Islet of Langerhans (tissue), 1 donor: ENCODE results near the gene CRADD.
"Not testable (repeated sequence)": the region's sequence is repeated elsewhere in the genome, so short reads cannot be mapped to it uniquely, and the experiment has no call there.

Source experiments
- FAIRE-seq: peaks from one replicate; lab custom pipeline; 2011; peaks lifted over from hg19 to GRCh38; lab: Jason Lieb, UNC

CRADD gene

DNA sequence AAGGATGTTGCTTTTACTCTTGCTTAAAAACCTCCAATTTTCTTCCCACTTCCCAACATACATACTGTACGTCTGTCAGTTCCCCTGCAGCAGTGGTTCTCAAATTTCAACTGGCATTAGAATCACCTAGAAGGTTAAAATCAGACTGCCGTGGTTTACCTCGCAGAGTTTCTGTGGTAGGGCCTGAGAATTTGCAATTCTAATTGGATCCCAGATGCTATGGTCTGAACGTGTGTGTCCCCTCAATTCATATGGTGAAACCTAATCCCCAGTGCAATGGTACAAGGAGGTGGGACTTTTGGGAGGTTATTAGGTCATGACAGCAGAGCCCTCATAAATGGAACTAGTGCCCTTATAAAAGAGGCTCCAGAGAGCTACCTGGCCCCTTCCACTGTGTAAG is 226.9 kb downstream of the CRADD start:
- FAIRE-seq: no peak

DNA sequence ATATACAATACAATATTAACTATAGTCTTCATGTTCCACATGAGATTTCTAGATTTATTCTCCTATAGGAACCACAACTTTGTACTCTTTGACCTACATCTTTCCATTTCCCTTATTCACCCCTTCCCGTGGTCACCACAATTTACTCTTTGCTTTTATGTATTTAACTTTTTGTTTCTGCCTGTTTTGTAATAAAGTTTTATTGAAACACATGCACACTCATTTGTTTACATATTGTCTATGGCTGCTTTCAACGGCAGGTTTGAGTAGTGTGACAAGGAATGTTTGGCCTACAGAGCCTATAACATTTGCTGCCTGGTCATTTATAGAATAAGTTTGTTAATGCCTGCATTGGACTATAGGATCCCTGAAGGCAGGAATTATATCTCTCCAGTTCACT is 231.1 kb downstream of the CRADD start:
- no peak for FAIRE-seq

DNA sequence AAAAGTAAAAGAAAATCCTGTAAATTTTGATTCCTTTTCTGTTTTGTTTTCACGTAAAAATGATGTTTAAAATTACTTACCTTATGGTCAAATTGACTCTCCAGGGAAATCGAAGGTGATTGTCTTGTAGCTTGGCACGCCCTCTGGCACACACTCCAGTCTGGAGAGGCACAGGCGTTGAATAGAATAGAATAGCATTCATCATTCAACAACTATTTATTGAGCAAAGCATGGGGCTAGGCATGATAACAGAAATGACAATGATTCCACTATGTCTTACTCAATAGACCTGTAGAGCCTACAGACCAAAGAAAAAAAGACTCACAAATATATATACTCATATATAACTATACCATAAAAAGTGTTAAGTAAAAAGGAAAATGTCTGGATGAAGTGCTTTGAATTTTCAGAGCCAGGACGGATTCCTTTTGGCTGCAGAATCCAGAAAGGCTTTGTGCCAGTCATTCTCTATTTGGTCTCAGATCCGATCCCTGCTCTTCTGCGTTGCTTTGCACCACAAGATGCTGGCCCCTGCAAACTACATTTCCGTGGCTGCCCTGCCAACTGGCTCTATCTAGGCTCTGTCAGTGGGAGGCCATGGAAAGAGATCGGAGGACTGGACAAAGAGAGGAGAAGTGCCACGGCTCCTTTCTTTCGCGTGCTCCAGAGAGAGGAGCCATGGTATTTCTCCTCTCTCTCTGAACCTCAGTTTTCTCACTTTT is 231.8 kb downstream of the CRADD start:
- no peak for FAIRE-seq

DNA sequence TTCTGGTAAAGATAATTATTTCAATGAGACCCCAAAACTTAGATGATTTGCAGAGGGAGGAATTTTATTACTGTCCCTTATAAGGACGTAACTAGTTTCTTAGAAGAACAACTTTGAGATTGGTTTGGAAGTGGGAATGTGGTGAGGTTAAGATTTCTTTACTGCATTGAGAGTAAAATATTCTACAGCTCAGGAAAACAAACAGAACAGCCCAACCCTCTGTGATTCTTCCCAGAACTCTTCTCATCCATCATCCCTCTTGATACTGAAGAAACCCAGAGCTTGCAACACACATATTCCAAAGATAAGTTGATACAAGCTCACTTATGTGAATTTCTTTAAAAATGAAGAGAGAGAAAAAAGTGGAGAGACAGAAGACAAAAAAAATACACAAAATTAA is 234.2 kb downstream of the CRADD start:
- FAIRE-seq: no peak

DNA sequence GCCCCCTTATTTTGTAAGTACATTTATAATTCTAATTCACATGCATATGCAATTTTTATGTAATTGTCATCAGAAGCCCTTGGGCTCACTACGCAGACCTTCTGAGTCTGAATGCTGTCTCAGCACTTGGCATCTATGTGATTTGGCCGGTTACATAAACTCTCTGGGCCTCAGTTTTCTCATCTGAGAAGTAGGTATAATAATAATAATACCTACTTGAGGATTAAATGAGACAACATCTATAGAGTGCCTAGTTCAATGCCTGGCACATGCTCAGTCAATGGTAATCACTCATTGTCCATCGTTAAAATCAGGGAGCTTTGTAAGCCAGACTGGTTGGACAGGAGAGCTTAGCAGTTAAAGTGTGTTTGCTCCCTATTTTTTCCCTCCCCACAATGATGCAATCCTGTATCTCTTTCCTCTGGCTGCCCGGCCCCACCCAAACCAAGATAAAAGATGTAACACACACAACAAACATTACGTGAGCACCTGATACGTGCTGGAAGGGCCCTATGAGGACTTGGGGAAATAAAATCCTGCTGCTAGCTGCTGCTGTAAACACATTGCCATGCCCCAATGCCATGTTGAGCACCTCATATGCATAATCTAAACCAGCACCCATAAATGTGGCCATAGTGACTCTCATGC is 235.0 kb downstream of the CRADD start:
- no peak for FAIRE-seq

DNA sequence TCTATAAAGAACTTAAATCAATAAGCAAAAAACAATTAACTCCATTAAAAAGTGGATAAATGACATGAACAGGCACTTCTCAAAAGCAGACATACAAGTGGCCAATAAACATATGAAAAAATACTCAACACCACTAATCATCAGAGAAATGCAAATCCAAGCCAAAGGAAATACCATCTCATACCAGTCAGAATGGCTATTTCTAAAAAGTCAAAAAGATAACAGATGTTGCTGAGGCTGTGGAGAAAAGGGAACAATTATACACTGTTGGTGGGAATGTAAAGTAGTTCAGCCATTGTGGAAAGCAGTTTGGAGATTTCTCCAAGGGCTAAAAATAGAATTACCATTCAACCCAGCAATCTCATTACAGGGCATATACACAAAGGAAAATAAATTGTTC is 236.7 kb downstream of the CRADD start:
- no peak for FAIRE-seq

DNA sequence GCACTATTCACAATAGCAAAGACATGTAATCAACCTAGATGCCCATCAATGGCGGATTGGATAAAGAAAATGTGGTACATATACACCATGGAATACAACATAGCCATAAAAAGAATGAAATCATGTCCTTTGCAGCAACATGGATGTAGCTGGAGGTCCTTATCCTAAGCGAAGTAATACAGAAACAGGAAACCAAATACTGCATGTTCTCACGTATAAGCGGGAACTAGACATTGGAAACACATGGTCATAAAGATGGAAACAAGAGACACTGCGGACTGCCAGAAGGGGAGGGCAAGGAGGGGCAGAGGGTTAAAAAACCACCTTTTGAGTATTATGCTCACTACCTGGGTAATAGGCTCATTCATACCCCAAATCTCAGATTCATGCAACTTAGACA is 237.1 kb downstream of the CRADD start:
- no peak for FAIRE-seq

DNA sequence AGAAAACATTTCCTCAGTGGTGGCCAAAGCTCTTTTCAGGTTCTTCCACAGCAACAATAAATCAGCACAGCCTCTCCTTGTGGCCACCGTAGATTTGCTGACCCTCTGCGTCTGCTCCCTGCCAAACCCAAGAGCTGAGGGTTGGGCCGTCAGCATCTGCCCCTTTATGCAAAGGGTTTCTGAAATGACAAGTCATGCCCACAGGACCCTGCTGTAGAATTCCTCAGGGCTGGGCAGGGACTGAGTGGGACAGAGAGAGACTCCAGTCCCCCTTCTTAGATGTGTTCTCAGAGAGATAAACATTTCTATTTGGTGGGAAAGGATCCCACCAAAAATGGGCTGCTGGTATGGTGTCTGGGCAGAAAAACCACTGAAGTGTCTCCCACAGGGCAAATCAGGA is 238.2 kb downstream of the CRADD start:
- no peak for FAIRE-seq

DNA sequence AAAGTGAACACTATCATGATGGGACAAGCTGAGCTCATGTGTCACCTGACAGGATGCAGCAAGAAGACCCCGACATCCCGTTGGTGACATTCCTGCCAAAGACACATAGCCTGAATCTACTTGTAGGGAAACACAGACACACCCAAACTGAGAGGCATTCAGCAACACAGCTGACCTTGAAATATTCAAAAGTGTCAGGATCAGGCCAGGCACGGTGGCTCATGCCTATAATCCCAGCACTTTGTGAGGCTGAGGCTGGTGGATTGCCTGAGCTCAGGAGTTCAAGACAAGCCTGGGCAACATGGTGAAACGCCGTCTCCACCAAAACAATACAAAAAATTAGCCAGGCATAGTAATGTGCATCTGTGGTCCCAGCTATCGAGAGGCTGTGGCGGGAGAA is 239.2 kb downstream of the CRADD start:
- no peak for FAIRE-seq

DNA sequence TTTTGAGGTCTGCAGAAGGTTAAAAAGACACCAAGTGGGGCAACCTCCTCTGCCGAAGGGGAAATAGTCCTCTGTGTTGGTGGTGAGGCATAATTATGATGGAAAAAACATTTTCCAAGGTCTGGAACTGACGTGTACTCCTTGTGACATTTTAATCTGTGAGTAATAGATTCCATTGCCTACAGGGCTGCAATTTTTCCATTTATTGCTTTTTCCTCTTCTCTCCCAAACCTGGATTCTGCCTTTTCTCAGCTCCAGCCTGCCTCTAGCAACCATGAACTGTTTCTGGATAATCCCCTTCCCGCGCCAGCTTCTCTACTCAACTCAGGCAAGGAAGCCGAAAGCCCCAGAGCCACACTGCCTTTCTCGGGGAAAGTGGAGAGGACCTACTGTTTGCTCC is 241.1 kb downstream of the CRADD start:
- no peak for FAIRE-seq

DNA sequence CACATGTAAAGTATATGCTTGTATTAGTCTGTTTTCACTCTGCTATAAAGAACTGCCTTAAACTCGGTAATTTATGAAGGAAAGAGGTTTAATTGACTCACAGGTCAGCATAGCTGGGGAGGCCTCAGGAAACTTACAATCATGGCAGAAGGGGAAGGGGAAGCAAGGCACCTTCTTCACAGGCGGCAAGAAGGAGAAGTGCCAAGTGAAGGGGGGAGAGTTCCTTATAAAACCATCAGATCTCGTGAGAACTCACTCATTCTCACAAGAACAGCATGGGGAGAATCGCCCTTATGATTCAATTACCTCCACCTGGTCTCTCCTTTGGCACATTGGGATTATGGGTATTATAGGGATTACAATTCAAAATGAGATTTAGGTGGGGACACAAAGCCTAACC is 241.7 kb downstream of the CRADD start:
- no peak for FAIRE-seq

DNA sequence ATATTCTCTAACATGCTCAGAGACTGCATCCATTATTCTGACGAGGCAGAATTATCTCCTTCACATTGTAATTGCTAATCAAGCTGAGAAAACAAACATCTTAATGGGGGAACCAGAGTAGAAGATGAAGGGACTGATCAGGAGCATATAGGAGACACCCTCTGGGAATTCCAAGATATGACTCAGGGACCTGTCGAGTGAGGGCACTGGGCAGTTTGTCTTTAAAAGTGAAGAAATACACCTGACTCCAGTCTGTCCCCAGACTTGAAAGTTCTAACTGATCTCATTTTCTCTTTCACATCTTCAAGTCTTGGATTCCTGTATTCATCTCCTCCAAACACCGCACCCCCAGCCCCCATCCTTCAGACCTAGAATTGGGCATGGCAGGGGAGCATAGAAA is 244.3 kb downstream of the CRADD start:
- no peak for FAIRE-seq

DNA sequence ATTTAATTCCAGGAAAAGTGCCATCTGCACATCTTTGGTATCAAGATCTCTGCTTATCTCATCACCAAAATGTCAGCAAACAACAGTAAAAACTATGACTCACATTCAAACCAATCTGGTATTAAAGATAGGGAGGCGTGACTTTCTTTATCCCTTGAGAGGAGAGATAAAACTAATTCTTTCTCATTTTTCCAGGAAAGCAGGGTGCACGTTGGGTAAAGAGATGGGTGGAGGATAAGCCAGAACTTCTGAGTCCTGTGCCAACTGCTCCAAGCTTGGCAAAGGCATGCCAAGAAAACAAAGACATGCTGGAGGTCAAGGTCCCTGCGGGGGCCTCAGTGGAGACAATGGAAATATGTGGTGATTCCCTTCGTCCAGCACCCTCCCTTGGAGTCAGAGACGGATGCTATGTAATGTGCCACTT is 245.4 kb downstream of the CRADD start:
- FAIRE-seq: no peak

DNA sequence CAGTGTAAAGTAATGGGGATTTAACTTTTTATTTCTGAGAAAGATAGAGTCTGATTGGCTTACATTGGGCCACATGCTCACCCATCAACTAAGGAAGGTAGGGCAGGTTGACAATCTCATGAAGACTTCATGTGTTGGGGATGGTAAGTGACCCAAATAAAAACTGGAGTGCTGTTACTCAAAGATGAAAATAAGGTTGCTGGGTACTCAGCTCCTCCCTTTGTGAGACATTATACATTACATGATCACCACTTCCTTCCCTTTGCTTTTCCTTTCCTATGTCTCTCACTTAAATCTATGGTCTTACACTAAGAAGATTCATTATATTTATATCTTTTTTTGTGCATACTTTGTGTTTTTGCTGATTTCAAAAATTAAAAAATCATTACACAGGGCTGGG is 247.2 kb downstream of the CRADD start:
- no peak for FAIRE-seq

DNA sequence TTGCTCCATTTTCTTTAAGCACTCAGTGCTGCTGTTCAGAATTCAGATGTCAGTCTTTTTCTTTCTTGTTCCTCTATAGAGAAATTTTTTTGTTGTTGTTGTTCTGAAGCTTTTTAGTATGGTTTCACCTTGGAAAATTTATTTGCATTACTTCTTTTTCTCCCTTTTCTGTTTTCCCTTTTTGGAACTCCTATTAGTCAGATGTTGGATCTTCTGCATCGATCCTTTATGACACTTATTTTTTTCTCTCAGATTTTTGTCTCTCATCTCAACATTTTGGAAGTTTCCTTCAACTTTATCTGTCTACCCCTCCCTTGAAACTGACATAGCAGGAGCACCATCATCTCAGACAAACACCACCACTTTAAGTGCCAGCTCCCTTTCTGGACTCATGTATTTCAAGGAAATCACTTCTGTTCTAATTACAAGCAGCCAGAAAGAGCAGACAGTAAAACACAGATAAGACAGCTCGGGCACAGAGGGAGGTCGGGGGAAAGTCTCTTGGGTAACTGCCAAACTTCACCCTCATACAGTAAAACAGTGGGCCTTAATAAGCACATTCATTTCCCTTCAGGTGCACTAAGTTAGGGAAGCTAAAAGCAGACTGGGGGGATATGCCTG is 248.5 kb downstream of the CRADD start:
- no peak for FAIRE-seq

DNA sequence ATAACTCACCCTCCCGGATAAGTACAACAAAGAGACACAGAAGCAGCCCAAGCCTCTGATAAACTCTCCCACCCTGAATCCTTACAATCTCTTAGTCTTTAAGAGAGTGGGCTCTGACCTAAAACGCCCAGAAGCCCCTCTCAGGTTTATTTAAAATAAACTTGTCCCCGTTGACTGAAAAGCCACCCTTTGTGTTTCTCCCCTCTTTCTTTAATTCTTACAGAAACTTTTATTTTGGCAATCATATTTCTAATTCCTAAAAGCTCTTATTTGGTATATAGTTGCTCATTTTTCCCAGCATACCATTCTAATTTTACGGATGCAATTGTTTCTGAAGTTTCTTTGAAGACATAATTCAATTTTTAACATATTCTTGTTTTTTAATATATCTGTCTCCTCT is 249.1 kb downstream of the CRADD start:
- no peak for FAIRE-seq

DNA sequence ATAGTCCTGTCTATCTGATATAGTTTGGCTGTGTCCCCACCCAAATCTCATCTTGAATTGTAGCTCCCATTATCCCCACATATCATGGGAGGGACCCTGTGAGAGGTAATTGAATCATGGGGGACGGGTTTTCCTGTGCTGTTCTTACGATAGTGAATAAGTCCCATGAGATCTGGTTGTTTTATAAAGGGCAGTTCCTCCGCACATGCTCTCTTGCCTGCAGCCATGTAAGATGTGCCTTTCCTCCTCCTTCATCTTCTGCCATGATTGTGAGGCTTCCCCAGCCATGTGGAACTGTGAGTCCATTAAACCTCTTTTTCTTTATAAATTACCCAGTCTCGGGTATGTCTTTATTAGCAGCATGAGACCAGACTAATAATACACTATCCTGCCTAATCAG is 251.9 kb downstream of the CRADD start:
- FAIRE-seq: not testable (repeated sequence)

DNA sequence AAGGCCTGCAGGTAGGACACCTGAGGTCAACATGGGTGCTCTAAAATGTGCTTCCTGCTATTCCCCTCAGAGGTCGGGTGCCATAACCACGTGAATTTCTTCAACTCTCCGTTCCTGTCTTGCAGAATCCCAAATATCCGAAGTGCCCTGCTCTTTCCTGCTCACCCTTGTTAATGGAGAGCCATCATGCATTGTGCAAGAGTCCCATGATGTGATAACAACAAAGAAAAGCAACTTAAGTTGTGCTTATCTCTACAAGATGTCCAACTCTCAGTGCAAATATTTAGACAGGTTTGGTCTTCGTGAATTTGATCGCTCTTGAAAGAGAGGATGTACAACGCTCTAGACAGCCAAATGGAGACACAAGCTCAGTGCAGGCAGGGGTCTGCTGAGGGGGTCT is 260.6 kb downstream of the CRADD start:
- no peak for FAIRE-seq

DNA sequence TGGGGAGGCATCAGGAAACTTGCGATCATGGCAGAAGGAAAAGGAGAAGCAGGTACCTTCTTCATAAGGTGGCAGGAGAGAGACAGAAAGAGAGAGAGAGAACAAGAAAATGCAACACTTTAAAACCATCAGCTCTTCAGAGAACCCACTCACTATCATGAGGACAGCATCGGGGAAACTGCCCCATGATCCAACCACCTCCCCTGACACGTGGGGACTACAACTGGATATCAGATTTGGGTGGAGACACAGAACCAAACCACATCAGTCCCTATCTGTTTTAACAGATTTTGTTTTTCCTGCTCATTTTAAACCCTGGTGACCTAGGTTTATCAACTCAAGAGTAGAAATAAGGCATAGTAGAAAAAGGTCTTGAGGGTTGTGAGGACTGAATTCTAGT is 261.1 kb downstream of the CRADD start:
- no peak for FAIRE-seq

DNA sequence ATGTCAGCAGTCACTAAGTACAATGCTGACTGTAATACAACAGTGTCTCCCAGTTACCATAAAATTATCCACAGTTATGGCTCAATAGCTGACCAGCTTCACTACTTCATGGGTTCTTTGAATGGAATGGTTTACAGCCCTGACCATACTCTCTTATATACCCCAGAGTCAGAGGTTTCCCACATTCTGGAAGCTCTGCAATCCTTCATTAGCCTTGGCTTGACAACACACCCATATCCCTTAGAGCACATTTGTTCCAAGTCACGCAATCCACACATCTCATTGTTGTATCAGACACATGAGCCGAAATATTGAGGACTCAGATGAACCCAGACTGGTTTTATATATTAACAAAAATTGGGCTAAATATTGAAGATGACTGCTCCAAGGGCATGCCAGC is 261.8 kb downstream of the CRADD start:
- no peak for FAIRE-seq

DNA sequence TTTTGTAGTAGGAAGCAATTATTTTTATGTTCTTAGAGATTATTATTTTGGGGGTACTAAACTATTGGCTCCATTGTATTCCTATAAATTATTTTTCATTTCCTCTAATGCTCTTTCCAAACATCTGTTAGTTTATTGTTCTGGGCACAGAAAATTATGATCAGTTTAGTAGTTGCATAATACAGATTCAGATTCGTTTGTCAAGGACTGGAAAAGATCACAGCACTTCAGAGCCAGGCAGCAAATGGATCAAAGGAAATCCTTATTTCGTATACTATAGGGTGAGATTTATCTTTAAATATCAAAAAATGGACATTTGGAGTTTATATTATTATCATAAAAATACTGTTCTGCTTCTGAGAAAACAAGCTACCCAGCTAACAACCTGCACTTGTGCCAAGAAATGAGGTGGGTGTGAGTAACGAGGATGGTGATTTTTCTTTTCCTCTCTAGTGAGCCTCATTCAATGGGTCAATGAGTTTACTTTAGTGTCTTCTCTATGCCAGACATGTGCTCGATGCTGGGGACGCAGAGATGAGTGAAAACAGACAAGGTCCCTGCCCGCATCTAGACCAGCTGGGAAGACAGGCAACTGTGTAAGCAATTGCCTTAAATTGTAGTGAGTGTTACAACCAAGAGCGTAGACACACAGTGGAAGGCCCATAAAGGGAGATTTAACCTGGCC is 262.6 kb downstream of the CRADD start:
- FAIRE-seq: no peak

DNA sequence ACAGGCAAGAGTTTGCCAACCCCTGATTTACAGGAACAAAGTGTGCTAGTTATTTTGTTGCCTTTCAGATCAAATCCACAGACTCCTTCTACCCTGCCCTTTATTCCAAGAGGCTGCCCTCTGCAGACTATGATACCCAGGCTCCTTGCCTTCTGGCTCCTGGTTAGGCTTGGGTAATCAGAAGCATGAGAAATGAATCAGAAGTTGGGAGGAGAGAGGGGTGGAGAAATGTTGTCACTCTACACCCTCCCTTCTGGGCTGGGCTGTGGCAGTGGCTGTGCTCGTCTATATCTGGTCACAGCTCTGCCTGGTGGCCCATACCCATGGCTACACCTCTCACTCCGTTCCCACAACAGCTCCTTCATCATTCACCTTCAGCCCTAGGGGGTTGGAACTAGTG is 266.6 kb downstream of the CRADD start:
- FAIRE-seq: no peak

DNA sequence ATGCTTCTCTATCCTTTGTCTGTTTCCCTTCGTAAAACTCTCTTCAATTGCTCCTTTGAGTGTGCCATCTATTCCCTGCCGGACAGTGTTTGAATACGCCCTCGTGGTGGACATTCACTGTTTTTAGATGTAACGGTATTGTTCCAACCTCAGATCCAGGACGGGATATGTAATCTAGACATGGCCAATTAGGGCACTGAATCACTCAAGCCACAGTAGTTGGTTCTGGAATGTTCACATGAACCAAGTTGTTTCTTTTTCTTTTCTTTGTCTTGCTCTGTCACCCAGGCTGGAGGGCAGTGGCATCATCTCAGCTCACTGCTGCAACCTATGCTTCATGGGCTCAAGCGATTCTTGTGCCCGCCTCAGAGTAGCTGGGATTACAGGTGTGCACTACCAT is 267.0 kb downstream of the CRADD start:
- no peak for FAIRE-seq
